Suppressor macrophage (primary cell): ENCODE results near the gene ZER1.
"Not testable (repeated sequence)": the region's sequence is repeated elsewhere in the genome, so short reads cannot be mapped to it uniquely, and the experiment has no call there.

Experiments
- DNase-seq, 4 experiments: peaks; one replicate each; pipeline ENCODE4 v3.0.0-alpha.2; 2020 to 2022

ZER1 gene

GRCh38 chr9:128787659-128788058 is 15.9 kb upstream of the ZER1 start:
- DNase-seq: peak; percentile 11 to 52 (median 30)

DNA sequence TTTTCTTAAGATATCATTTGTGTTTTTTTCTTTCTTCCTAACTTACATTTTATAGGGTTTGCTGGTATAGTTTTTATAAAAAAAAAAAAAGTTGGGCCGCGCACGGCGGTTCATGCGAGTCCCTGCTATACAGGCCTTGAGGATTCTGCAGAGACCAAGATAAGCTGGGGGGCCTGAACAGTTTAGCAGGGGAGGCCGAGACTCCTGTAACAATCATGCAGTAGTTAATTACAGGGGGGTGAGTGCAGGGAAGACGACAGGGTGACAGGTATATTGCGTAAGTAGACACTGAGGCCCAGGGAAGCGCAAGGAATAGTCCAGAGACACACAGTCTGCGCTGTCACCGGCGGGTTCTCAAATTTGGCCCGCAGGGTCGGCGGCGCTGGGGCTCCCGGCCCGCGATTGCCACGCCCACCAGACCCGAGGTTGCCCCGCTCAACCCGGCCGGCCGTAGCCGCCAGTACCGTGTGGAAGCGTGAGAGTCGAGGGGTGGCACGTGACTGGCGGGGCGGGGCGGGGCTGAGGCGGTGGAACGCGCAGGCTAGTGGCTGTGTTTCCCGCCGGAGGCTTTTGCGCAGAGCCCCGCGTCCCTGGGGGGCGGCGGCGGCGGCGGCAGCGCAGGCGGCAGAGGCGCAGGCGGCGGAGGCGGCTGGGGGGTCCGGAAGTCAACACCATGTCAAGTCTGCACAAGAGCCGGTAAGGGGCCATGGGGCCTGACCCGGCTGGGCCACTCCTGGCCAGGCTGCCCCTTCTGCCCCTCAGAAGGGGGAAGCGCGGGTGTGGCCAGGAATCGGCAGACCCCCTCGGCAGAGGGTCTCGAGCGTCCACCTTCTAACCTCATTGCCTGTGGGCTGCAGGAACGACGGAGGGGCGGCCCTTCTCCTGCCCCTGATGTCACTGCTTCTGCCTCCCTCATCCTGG is 15.2 kb upstream of the ZER1 start, which contains the start of gene TBC1D13:
Gene TBC1D13, plus strand, starts transcription at position 573 of the 921 bp plus-strand sequence. Its CDS starts 101 bp downstream, at position 674.
- peak; percentile 87 to 94 (median 91) for DNase-seq

DNA sequence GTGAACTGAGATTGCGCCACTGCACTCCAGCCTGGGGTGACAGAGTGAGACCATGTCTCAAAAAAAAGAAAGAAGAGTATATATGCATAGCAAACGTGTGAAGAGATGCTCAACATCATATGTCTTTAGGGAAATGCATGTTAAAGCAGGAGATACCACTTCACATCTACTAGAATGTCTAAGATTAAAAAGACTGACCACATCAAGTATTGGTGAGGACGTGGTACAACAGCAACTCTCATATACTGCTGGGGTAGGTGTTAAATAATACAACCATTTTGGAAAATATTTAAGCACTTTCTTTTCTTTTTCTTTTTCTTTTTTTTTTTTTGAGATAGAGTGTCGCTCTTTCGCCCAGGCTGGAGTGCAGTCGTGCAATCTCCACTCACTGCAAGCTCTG is 13.7 kb upstream of the ZER1 start:
- no peak for DNase-seq

DNA sequence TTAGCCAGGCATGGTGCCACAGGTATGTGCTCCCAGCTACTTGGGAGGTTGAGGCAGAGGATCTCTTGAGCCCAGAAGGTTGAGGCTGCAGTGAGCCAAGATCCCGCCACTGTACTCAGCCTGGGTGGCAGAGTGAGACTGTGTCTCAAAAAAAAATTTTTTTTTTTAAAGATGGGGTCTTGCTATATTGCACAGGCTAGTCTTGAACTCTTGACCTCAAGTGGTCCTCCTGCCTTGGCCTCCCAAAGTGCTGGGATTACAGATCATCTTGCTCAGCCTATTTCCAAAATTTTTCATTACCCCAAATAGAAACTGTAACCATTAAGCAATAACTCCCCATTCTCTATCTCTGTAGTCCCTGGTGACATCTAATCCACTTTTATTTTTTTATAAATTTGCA is 10.9 kb upstream of the ZER1 start:
- DNase-seq: no peak

DNA sequence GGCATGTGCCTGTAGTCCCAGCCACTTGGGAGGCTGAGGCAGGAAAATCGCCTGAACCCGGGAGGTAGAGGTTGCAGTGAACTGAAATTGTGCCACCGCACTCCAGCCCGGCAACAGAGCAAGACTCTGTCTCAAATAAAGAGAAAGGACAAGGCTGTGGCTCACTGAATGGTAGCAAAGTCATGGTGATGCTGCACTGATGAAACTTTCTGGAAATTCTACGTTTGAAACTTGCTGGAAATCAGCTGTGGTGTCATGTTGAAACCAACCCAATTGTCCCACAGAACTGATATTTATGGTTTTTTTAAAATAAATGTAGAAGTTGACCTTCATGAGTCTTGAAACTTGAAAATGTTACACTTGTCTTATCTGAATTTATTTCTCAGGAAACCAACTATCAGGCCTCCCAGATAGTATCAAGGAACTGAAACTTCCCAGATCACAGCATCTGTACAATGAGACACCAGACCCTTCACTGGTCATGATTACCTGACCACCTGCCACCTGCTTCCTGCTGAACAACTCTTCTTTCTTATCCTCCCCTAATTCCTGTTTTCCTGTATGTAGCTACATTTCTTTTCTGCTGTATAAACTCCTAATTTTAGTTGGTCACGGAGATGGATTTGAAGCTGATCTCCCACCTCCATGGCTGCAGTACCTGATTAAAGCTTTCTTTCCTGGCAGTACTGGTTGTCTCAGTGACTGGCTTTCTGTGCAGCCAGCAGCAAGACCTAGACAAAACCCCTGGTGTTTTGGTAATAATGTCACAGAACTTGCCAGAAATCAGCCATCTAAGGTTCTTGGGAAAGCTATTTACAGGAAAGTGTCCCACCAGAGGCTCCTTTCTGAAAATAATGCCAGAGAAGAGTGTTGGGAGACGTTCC is 9.7 kb upstream of the ZER1 start:
- peak in 1 of 4 experiments; percentile 17 for DNase-seq

DNA sequence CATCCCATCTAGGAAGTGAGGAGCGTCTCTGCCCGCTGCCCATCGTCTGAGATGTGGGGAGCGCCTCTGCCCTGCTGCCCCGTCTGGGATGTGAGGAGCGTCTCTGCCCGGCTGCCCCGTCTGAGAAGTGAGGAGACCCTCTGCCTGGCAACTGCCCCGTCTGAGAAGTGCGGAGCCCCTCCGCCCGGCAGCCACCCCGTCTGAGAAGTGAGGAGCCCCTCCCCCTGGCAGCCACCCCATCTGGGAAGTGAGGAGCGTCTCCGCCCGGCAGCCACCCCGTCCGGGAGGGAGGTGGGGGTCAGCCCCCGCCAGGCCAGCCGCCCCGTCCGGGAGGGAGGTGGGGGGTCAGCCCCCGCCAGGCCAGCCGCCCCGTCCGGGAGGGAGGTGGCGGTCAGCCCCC is 8.4 kb upstream of the ZER1 start:
- not testable (repeated sequence) for DNase-seq

DNA sequence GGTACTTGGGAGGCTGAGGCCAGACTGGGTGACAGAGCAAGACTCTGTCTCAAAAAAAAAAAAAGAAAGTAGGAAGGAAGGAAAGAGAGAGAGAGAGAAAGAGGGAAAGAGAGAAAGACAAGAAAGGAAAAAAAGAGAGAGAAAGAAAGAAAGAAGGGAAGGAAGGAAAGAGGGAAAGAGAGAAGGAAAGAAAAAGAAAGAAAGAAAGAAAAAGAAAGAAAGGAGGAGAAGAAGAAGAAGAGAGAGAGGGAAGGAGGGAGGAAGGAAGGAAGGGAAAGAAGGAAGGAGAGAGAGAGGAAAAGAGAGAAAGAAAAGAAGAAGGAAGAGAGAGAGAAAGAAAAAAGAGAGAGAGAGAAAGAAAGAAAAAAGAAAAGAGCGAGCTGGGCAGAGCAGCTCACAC is 3.1 kb upstream of the ZER1 start:
- no peak for DNase-seq

DNA sequence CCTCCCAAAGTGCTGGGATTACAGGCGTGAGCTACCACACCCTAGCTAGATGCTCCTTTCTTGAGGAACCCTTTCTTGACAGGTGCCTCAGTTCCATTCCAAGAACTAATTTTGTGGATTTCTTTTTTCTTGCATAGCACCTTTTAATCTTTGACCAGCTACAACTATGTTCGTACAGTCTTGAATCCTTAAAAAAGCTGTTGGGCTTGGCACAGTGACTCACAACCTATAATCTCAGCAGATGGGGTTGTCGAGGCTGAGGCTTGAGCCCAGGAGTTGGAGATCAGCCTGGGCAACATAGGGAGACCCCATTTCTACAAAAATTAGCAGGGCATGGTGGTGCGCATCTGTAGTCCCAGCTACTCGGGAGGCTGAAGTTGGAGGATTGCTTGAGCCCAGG is 1.3 kb upstream of the ZER1 start:
- no peak for DNase-seq

GRCh38 chr9:128771094-128771721 is 519 bp downstream of the ZER1 start:
- DNase-seq: peak in 3 of 4 experiments; percentile 18 to 40 (median 21)

DNA sequence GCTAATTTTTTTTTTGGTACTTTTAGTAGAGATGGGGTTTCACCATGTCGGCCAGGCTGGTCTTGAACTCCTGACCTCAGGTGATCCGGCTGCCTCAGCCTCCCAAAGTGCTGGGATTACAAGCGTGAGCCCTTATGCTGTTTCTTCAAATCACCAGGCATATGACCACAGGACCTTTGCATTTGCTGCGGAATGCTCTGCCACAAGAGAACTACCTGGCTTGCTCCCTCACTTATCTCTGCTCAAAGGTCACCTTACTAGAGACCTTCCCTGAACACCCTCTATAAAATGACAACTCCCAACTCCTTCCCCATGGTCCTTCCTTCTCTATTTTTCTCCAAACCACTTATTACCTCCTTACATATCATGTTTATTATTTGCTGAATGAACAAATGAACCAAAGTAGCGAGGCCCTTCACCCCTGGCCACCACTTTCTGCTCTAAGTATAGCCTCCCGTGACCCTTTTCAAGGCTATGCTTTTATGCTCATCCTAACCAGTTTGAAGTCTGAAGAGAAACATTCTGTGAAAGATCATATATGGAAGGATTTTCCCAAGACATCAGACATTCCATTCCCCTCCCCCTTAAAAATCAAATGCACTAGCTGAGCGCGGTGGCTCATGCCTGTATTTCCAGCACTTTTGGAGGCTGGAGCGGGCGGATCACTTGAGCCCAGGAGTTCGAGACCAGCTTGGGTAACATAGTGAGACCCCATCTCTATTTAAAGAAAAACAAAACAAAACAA is 1.3 kb downstream of the ZER1 start:
- DNase-seq: no peak

DNA sequence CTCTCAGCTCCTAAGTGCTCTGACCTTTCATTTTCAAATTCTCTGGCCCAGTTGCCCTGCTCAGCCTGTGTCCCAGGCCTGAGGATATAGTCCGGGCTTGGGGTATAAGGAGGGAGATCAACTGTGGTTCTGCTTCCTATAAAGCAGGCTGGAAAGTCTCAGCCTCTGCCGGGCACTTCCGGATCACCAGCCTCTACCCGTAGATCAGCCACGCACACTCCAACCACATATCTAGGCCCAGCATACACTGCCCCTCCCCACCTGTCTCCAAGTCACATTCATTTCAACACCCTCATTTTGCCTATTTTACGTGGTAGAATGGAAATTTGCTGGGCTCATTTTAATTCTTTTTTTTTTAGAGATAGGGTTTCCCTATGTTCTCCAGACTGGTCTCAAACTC is 3.1 kb downstream of the ZER1 start:
- no peak for DNase-seq

- DNase-seq: no peak
Observed at GRCh38 chr9:128765499-128765898, 6.2 kb downstream of the ZER1 start.

DNA sequence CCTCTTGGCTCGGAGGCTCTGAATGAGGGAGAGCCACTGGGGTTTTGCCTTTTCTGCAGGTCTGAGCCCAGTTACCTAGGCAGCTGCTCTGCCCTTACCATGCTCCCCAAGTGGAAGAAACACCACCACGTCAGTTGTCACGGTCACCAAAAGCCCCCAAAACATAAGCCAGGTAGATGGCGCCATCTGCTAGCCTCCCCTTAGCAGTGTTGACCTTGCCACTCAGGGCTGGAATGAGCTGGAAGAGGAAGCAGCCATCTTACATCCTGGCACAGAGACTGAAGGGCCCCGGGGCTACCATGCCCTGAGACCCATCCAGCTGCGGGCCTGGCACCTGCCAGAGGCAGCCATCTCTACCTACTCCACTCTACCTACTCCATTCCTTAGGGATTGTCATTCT is 7.4 kb downstream of the ZER1 start:
- no peak for DNase-seq

GRCh38 chr9:128762671-128763449 is 8.9 kb downstream of the ZER1 start:
- DNase-seq: no peak

DNA sequence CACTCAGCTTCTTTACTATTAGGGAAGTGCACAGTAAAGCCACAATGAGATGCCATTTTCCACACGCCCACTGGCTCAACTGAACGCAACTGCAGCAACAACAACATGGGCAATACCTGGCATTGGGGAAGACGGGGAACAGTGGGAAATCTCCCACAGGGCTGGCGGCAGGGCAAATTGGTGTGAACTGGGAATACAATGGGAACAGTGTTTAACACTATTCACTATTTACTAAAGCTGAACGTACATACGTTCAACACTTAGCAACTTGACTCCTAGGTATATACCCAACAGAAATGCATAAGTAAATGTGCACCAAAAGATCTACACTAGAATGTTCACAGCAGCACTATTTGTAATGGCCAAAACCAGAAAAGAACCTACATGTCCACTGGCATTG is 14.1 kb downstream of the ZER1 start:
- peak in 1 of 4 experiments; percentile 18 for DNase-seq

GRCh38 chr9:128753627-128754026 is 18.1 kb downstream of the ZER1 start:
- DNase-seq: no peak

- DNase-seq: no peak
Observed at GRCh38 chr9:128750926-128751595, 20.7 kb downstream of the ZER1 start.

DNA sequence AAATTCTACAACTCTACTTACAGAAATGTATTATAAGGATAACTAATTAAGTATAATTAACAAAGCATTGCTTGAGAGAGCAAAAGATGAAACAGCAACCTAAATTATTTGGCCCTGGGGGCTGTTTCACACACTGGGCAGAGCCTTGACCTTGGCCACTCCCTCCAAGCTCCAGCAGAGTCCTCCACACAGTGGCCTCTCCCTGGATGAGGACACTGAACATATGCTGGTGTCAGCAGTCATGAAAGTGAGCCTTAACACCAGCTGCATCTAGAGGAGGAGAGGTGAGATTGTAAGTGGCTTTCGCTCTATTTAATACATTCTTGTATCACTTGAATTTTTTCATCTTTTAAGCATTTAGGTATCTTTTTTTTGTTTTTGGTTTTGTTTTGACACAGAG is 24.5 kb downstream of the ZER1 start:
- no peak for DNase-seq

DNA sequence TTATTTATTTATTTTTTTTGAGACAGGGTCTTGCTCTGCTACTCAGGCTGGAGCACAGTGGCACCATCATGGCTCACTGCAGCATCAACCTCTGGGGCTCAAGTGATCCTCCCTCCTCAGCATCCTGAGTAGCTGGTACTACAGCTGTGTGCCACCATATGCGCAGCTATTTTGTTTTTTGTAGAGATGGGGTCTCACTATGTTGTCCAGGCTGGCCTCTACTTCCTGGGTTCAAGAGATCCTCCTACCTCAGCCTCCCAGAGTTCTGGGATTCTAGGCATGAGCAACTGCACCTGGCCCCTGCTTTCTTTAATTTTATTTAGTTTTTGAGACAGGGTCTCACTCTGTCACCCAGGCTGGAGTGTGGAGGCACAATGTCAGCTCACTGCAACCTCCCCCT is 28.3 kb downstream of the ZER1 start:
- DNase-seq: no peak

- no peak for DNase-seq
Observed at GRCh38 chr9:128742401-128742800, 29.3 kb downstream of the ZER1 start.

DNA sequence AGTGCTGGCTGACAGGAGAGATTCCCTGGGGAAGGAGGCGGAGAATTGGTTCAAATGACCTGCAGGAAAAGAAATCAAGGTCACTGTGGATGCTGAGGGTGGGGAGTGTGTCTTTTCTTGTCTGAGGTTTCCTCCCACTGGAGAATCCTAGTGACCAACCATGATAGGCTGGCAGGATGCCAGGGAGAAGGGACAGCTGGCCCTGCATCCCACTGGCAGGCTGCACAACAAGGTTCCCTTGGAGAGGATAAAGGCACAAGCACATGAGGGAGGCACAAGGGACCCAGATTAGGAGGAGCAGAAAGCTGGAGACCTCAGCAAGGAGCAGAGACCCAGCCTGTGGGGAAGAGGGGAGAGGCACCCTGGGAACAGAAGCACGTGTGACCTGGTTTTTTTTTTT is 36.4 kb downstream of the ZER1 start:
- no peak for DNase-seq
